ENCODE data around the gene ZNF618. TPM values are rescaled to one million over a fixed set of nuclear protein-coding genes. Genes with fewer than 3 reads are reported as not detected.

The ZNF618 gene
- total and polyA plus RNA-seq, 9 donors, result 8.2 to 28.9 (median 18.3) TPM

DNA sequence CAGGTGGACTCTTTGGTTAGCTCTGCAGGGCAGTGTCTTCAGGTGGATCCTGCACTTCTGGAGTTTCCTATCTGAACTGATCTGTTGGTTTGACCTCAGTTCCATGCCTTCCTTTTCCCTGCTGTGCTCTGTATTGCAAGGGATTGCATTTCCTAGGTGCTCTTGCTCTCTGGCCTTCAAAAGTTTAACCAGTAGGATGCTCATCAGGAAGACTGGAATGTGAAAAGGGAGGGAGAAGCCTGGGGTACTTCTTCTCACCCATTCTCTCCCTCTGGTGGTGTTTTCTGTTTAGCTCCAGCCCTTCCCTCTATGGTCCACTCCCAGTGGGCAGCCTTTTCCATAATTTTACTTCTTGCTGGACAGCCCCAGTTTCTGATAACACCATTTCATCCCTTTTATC, 78.5 kb downstream of the ZNF618 start:
- no peak overlapping the region for H3K4me3 ChIP-seq
- H3K4me1 ChIP-seq (ENCODE audit: insufficient read depth), result peaks cover 19% of the 10 kb centered on the region
- no peaks in the 10 kb centered on the region for H3K9me3 ChIP-seq
- TF ChIP-seq EP300 (IDR thresholded peaks at IDR 0.05), result no peak
- TF ChIP-seq CTCF (IDR thresholded peaks at IDR 0.05), result no peak
- no peak for TF ChIP-seq POLR2A (IDR thresholded peaks at IDR 0.05)
- no peaks in the 10 kb centered on the region for H3K36me3 ChIP-seq
- intact Hi-C loops (cut with DNase I), result no loop called here
- no peak overlapping the region for H3K27ac ChIP-seq
- no peaks in the 10 kb centered on the region for H3K27me3 ChIP-seq
- DNase-seq, result no peak

DNA sequence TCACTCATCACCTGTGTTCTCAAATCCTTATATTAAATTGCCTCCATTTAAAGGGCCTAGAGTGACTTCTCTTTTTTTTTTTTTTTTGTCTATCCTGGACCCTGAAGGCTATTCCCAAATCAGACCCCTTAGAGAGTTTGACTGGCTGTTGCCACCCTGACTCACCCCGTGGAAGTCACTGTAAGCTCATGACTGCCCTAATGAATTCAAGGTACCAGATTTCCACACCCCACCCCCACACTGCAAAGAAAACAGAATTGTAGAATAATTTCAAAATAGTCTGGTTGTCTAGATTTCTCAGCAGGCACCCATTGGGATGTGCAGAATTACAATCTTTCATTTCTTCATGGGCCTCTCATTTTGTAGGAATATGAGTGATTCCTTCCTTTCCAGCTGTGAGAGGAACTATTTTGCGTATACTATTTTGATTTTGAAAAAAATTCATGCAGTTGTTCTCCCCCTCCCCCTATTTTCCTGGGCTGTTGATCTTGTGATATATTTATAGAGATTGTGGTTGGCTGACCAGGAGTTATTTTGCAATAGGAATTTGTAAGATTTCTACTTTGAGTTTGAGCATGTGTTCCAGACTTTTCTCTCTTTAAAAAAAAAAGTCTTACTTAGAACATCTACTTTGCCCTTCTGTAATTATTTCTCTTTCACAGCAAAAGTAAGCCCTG, 79.1 kb downstream of the ZNF618 start:
- no peaks in the 10 kb centered on the region for H3K36me3 ChIP-seq
- no peaks in the 10 kb centered on the region for H3K27me3 ChIP-seq
- H3K27ac ChIP-seq, result no peak overlapping the region
- peaks cover 19% of the 10 kb centered on the region for H3K4me1 ChIP-seq (ENCODE audit: insufficient read depth)
- no peak overlapping the region for H3K4me3 ChIP-seq
- no peaks in the 10 kb centered on the region for H3K9me3 ChIP-seq
- intact Hi-C loops (cut with DNase I), result no loop called here
- TF ChIP-seq CTCF (IDR thresholded peaks at IDR 0.05) (no peak), EP300 (IDR thresholded peaks at IDR 0.05) (no peak), POLR2A (IDR thresholded peaks at IDR 0.05) (no peak)
- WGBS, 3 donors, result 48 to 61% (median 50%) methylated on average over 2 of the region's 2 CpGs
- DNase-seq, result peak in 1 of 5 donors; percentile 33

GRCh38 chr9:113956901-113957300, 80.8 kb downstream of the ZNF618 start:
- Histone ChIP-seq H3K4me1 (ENCODE audit: insufficient read depth) (peaks cover 19% of the 10 kb centered on the region), H3K4me3 (no peak overlapping the region), H3K9me3 (no peaks in the 10 kb centered on the region), H3K36me3 (no peaks in the 10 kb centered on the region), H3K27ac (peak overlapping the region in 1 of 2 donors; percentile 61), H3K27me3 (no peaks in the 10 kb centered on the region)
- WGBS, 3 donors, result 78 to 79% (median 79%) methylated on average over 5 of the region's 5 CpGs
- TF ChIP-seq EP300 (IDR thresholded peaks at IDR 0.05) (no peak), POLR2A (IDR thresholded peaks at IDR 0.05) (no peak), CTCF (IDR thresholded peaks at IDR 0.05) (no peak)
- intact Hi-C loops (cut with DNase I), result no loop called here
- no peak for DNase-seq

GRCh38 chr9:113957351-113957750, 81.2 kb downstream of the ZNF618 start:
- Histone ChIP-seq H3K27ac (peak overlapping the region in 1 of 2 donors; percentile 61), H3K4me1 (ENCODE audit: insufficient read depth) (peaks cover 19% of the 10 kb centered on the region), H3K27me3 (no peaks in the 10 kb centered on the region), H3K9me3 (no peaks in the 10 kb centered on the region), H3K36me3 (no peaks in the 10 kb centered on the region), H3K4me3 (no peak overlapping the region)
- no peak for DNase-seq
- intact Hi-C loops (cut with DNase I), result no loop called here
- TF ChIP-seq CTCF (IDR thresholded peaks at IDR 0.05), result no peak
- TF ChIP-seq POLR2A (IDR thresholded peaks at IDR 0.05), result no peak
- TF ChIP-seq EP300 (IDR thresholded peaks at IDR 0.05), result no peak
- 34 to 40% (median 38%) methylated on average over 4 of the region's 4 CpGs for WGBS, 3 donors

Measured in ovary (tissue), 9 donors.